Measurements from ENCODE around the gene XPR1. TPM values are rescaled to one million over a fixed set of nuclear protein-coding genes. Genes with fewer than 3 reads are reported as not detected.
"Not testable (repeated sequence)": the region's sequence is repeated elsewhere in the genome, so short reads cannot be mapped to it uniquely, and the experiment has no call there.

Gene XPR1
- total RNA-seq, 1 experiment from 2014 or later: 19.9 TPM

GRCh38 chr1:180831507-180831906, 199.7 kb downstream of the XPR1 start:
- ATAC-seq; H2AFZ ChIP-seq (ENCODE audit: low read depth, low read length, poor library complexity, severe bottlenecking); H3K79me2 ChIP-seq (ENCODE audit: insufficient read depth, low read length); H3K9ac ChIP-seq (ENCODE audit: low read length); DNase-seq (ENCODE audit: low read depth, low spot score); intact Hi-C loops (cut with micrococcal nuclease); H3K4me1 ChIP-seq (ENCODE audit: control insufficient read depth in 1 of 2, insufficient read depth in 2 of 2, low read length in 2 of 2); H3K27ac ChIP-seq (ENCODE audit: low read depth, low read length); H3K9me2 ChIP-seq (ENCODE audit: insufficient read depth); POLR2A ChIA-PET; H3K4me2 ChIP-seq (ENCODE audit: low read length); H3K9me3 ChIP-seq (ENCODE audit: control insufficient read depth in 1 of 2, insufficient read depth in 1 of 2, low read depth in 1 of 2, low read length in 2 of 2); H4K20me1 ChIP-seq (ENCODE audit: insufficient read depth); CTCF ChIA-PET; BruUV-seq (replicated peaks); H3K36me3 ChIP-seq (ENCODE audit: control insufficient read depth in 1 of 2, insufficient read depth in 2 of 2, low read length in 2 of 2); H3K4me3 ChIP-seq (replicated peaks in 1 of 2; ENCODE audit: low read depth in 1 of 2, low read length in 2 of 2); H3K27me3 ChIP-seq (ENCODE audit: insufficient read depth, low read length); RAD21 ChIA-PET (ENCODE audit: low non-redundant PET in 1 of 2, low total read pairs in 2 of 2, uncharacterized antibody in 2 of 2, unreplicated experiment in 2 of 2): not testable (repeated sequence)

DNA sequence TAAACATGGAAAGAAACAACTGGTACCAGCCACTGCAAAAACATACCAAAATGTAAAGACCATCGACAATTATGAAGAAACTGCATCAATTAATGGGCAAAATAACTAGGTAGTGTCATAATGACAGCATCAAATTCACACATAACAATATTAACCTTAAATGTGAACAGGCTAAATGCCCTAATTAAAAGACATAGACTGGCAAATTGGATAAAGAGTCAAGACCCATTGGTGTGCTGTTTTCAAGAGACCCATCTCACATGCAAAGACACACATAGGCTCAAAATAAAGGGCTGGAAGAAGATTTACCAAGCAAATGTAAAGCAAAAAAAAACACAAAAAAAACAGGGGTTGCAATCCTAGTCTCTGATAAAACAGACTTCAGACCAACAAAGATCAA, 201.4 kb downstream of the XPR1 start:
- H3K27me3 ChIP-seq (ENCODE audit: insufficient read depth, low read length); ATAC-seq; H3K4me3 ChIP-seq (replicated peaks in 1 of 2; ENCODE audit: low read depth in 1 of 2, low read length in 2 of 2); H3K4me1 ChIP-seq (ENCODE audit: control insufficient read depth in 1 of 2, insufficient read depth in 2 of 2, low read length in 2 of 2); H3K9ac ChIP-seq (ENCODE audit: low read length); RAD21 ChIA-PET (ENCODE audit: low non-redundant PET in 1 of 2, low total read pairs in 2 of 2, uncharacterized antibody in 2 of 2, unreplicated experiment in 2 of 2); POLR2A ChIA-PET; H3K79me2 ChIP-seq (ENCODE audit: insufficient read depth, low read length); H3K36me3 ChIP-seq (ENCODE audit: control insufficient read depth in 1 of 2, insufficient read depth in 2 of 2, low read length in 2 of 2); intact Hi-C loops (cut with micrococcal nuclease); H3K9me3 ChIP-seq (ENCODE audit: control insufficient read depth in 1 of 2, insufficient read depth in 1 of 2, low read depth in 1 of 2, low read length in 2 of 2); BruUV-seq (replicated peaks); H3K9me2 ChIP-seq (ENCODE audit: insufficient read depth); DNase-seq (ENCODE audit: low read depth, low spot score); H3K27ac ChIP-seq (ENCODE audit: low read depth, low read length); H2AFZ ChIP-seq (ENCODE audit: low read depth, low read length, poor library complexity, severe bottlenecking); CTCF ChIA-PET; H4K20me1 ChIP-seq (ENCODE audit: insufficient read depth); H3K4me2 ChIP-seq (ENCODE audit: low read length): not testable (repeated sequence)

- no TSS peak for BruUV-seq (replicated peaks)
- H3K79me2 ChIP-seq (ENCODE audit: insufficient read depth, low read length): no peaks in the 10 kb centered on the region
- H3K4me3 ChIP-seq (replicated peaks in 1 of 2; ENCODE audit: low read depth in 1 of 2, low read length in 2 of 2): no peak overlapping the region
- no peaks in the 10 kb centered on the region for H3K36me3 ChIP-seq (ENCODE audit: control insufficient read depth in 1 of 2, insufficient read depth in 2 of 2, low read length in 2 of 2)
- ChIA-PET RAD21 (ENCODE audit: low non-redundant PET in 1 of 2, low total read pairs in 2 of 2, uncharacterized antibody in 2 of 2, unreplicated experiment in 2 of 2) (no interaction called here), POLR2A (no interaction called here), CTCF (no interaction called here)
- H3K9me3 ChIP-seq (ENCODE audit: control insufficient read depth in 1 of 2, insufficient read depth in 1 of 2, low read depth in 1 of 2, low read length in 2 of 2): no peaks in the 10 kb centered on the region
- no peaks in the 10 kb centered on the region for H3K9me2 ChIP-seq (ENCODE audit: insufficient read depth)
- no peak overlapping the region for H3K27ac ChIP-seq (ENCODE audit: low read depth, low read length)
- TF ChIP-seq YY1 (IDR thresholded peaks at IDR 0.05; ENCODE audit: extremely low read depth, insufficient replicate concordance, low read depth, low read length) (no peak), SP1 (IDR thresholded peaks at IDR 0.05; ENCODE audit: low read depth) (no peak), ATF3 (IDR thresholded peaks at IDR 0.05) (no peak), FOSL1 (IDR thresholded peaks at IDR 0.05; ENCODE audit: low read depth) (no peak)
- TF ChIP-seq, protein P1, sequence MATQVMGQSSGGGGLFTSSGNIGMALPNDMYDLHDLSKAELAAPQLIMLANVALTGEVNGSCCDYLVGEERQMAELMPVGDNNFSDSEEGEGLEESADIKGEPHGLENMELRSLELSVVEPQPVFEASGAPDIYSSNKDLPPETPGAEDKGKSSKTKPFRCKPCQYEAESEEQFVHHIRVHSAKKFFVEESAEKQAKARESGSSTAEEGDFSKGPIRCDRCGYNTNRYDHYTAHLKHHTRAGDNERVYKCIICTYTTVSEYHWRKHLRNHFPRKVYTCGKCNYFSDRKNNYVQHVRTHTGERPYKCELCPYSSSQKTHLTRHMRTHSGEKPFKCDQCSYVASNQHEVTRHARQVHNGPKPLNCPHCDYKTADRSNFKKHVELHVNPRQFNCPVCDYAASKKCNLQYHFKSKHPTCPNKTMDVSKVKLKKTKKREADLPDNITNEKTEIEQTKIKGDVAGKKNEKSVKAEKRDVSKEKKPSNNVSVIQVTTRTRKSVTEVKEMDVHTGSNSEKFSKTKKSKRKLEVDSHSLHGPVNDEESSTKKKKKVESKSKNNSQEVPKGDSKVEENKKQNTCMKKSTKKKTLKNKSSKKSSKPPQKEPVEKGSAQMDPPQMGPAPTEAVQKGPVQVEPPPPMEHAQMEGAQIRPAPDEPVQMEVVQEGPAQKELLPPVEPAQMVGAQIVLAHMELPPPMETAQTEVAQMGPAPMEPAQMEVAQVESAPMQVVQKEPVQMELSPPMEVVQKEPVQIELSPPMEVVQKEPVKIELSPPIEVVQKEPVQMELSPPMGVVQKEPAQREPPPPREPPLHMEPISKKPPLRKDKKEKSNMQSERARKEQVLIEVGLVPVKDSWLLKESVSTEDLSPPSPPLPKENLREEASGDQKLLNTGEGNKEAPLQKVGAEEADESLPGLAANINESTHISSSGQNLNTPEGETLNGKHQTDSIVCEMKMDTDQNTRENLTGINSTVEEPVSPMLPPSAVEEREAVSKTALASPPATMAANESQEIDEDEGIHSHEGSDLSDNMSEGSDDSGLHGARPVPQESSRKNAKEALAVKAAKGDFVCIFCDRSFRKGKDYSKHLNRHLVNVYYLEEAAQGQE (IDR thresholded peaks at IDR 0.05; ENCODE audit: low read depth): no peak
- intact Hi-C loops (cut with micrococcal nuclease): no loop called here
- no peaks in the 10 kb centered on the region for H3K4me1 ChIP-seq (ENCODE audit: control insufficient read depth in 1 of 2, insufficient read depth in 2 of 2, low read length in 2 of 2)
- no peaks in the 10 kb centered on the region for H4K20me1 ChIP-seq (ENCODE audit: insufficient read depth)
- no peak overlapping the region for H3K4me2 ChIP-seq (ENCODE audit: low read length)
- DNase-seq (ENCODE audit: low read depth, low spot score): no peak
- H3K9ac ChIP-seq (ENCODE audit: low read length): no peak overlapping the region
- no peaks in the 10 kb centered on the region for H3K27me3 ChIP-seq (ENCODE audit: insufficient read depth, low read length)
- H2AFZ ChIP-seq (ENCODE audit: low read depth, low read length, poor library complexity, severe bottlenecking): no peak overlapping the region
- ATAC-seq: no peak
Measured at GRCh38 chr1:180836449-180836848, 204.6 kb downstream of the XPR1 start.

Data from HCT116 (cell line).